ENCODE measurements around the gene SMIM41.

Gene SMIM41

GRCh38 chr12:52079576-52080402, at the start of gene SMIM41:
SMIM41 (plus strand) TSS chr12:52079704; CDS start chr12:52079780, 76 bp downstream.
- no peak for DNase-seq (ENCODE audit: low spot score)

DNA sequence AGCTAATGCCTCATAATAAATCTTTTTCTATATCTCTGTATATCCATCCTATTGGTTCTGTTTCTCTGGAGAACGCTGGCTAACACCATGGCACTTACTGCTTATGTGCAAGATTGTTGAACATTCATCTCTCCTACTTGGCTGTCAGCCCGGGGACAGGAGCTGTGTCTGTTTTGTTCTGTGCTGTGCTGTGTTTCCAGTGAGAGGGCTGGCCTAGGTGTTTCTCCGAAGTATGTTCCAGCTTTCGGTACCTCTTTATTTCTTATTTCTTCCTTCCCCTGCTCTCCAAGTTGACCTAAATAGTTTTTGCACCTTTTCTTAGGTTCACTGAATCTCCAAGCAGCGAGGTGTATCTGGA, 47.1 kb upstream of the SMIM41 start:
- DNase-seq (ENCODE audit: low spot score): no peak

- DNase-seq (ENCODE audit: low spot score): peak; percentile 87
Observed at GRCh38 chr12:52032804-52033445, 46.6 kb upstream of the SMIM41 start.

DNA sequence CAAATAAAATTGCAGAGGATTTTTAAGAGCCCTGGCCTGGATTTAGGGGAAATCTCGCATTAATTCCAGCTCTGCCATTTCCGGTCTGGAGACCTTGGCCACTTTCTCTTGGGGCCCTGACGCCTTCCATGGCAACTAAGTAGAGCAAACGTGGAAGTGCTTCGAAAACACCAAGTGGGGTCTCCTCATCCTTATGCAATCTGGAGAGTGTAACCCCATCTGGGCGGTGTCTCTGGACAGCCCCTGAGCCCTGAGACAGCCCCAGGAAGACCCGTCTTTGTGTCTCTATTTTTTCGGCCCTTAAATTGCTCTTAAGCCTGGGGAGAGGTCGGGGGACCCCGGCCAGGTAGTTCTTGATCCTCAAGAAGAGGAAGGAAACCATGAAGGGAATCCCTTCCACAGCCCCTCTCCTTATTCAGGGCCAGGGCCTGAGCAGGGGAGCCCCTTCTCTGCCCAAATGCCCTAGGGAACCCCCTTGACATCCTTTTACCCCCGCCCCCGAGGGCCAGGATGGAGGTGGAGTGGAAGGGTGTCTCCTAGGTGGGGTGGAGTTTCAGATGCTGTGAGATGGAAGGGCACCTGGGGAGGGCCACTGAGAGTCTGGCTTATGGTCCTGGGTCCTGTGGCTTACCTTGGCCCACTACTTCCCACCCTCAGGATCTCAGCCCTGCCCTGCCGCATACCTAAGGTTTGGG, 45.9 kb upstream of the SMIM41 start:
- DNase-seq (ENCODE audit: low spot score): no peak

DNA sequence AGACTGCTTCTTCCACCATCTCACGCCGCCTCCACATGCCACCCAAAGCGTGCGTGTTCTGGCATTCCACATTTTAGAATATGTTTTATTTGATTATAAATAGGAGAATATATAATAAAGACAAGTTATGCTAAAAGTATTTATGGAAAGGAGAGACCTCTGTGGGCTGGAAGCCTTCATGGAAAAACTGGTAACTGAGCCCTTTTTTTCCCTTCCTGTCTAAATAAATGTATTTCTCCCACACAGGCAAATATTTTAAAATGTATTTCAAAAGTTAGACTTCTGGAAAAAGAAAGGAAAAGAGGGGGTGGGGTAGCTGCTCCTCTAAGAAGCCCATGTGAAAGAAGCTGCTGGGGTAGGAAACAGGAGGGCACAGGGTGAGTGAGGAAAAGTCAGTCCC, 44.3 kb upstream of the SMIM41 start:
- no peak for DNase-seq (ENCODE audit: low spot score)

DNA sequence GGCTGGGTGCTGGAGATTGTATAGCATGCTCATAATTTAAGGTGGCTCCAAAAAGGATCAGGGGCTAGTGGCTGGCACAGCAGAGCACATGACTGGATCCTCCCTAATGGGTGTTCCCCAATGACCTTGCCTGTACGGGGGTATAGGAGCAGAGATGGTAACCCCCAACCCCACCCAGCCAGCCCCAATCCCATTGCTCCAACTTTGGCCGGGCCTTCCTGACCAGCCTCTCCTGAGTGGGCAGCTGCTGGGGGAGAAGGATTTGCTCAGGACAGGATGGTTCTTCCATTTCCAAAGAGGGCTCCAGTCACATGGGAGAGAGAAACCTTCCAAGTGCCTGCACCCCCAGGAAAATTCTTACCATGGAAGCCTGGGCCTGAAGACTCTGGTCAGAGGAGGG, 43.6 kb upstream of the SMIM41 start:
- DNase-seq (ENCODE audit: low spot score): no peak

GRCh38 chr12:52036587-52037171, 42.8 kb upstream of the SMIM41 start:
- DNase-seq (ENCODE audit: low spot score): peak; percentile 76

GRCh38 chr12:52037248-52037861, 42.1 kb upstream of the SMIM41 start:
- DNase-seq (ENCODE audit: low spot score): no peak

- no peak for DNase-seq (ENCODE audit: low spot score)
Observed at GRCh38 chr12:52038447-52038846, 41.1 kb upstream of the SMIM41 start.

DNA sequence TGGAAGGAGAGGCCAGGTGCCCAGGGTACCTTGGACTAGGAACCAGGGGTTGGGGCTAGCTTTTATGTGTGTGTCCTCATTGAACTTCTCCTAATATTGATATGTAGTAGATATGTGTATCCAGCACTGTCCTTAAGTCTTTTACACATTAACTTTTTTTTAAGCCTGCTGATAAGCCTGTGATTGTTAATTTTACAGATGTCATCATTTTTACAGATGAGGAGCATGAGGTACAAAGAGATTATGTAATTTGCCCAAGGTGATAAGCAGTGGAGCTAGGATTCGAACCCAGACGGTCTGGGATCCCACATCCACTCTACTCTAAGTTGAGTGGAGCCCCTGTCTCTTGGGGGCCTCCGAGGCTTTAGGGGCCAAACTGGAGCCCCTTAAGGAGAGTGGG, 38.5 kb upstream of the SMIM41 start:
- DNase-seq (ENCODE audit: low spot score): no peak

GRCh38 chr12:52041695-52042123, 37.8 kb upstream of the SMIM41 start:
- DNase-seq (ENCODE audit: low spot score): peak; percentile 38

- DNase-seq (ENCODE audit: low spot score): no peak
Observed at GRCh38 chr12:52042706-52043385, 36.7 kb upstream of the SMIM41 start.

DNA sequence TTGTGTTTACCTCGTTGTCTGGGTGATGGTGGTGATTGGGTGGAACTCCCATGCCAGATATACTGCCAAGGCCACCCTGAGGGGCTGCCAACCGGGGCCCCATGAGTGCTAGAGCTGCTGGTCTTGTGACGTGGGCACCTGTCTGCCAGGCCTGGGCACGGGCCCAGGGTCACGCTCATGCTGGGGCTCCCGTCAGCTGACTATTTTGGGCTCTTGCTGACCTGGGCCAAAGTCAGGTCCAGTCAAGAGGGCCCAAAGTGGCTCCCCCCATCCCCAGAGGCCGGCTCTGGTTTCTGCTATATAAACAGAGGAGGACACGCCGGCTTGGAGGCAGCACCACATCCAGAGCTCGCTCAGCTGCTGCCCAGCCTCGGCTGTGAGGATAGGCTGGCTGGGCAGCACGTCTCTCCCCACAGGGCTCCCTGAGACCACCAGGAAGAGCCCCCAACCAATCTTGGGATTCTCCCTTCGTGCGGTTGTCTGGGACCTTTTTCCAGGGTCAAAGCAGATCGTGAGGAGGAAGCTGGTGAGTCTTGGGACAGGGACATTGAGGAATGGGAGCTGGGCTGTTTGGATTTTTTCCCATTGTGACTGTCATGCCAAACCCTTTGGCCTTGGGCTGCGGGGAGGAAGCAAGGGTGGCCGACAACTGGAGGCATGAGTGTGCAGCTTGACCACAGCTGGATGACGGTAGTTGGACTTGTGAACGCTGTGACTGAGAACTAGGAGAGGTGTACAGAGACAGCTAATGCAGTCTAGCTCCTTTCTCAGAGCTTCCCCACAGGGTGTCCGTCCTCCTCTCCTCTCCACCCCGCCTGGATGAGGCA, 35.9 kb upstream of the SMIM41 start:
- DNase-seq (ENCODE audit: low spot score): no peak

DNA sequence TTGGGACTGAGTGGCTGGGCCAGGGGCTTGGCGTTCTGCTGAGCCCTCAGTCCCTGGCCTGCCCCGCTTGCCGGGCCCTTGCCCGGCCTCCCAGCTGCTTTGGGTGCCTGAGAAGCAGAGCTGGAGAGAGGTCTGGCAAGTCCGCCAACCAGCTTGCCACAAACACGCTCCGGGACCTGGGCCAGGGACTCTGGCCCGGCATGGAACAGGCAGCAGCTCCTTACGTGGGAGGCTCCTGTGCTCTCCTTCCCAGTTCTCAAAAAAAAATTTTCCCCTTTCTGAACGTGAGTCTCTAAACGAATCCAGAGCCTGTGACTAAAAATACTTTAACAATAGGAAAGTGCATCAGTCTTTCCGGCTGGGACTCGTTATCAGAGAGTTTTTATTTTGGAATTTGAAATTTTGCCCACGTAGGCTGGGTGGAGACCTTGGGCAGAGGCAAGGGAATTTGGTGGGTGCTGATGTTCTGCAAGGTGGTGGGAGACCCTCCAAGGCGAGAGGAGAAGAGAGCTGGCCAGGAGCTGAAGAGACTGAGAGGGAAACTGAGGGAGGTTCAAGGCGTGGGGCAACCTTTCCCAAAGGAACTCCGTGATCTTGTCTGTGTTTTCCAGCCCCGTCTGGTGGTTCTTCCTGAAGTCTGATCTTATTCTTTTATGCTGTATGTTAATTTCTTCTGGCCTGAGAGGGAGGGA, 35.1 kb upstream of the SMIM41 start:
- DNase-seq (ENCODE audit: low spot score): no peak

DNA sequence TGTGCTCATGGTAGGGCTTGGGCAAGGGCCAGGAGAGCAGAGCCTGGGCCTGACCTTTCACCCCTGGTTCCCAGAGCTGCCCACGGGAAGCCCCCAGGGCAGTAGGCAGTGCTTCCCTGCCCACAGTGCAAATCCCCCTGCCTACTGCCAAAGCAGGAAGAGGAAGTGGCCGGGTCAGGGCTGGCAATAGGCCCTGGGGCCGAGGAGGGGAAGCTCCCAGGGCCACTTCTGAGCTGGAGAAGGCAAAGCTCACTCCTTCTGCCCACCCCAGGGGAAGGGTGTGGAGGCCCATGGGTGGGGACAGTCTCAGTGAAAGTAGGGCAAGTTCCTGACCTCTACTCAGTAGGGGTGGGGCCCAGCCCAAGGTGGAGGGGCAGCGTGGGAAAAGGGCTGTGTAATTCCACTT, 33.7 kb upstream of the SMIM41 start:
- DNase-seq (ENCODE audit: low spot score): no peak

DNA sequence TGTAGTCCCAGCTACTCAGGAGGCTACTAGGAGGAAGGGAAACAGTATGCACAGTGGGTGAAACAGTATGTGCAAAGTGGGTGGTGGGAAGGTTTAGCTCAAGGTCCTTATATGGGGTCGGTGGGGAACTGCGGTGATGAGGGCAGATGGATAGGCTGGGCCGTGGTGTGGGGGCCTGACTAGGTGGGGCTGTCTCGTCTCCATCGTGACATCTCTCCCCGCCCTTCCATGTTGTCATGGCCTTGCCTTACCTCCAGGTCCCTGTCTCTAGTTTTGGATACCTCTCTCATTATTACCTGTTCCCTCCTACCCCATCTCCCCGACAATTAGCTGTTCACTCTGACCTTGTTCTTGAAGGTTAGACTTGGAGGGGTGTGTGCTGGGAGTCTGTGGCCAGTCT, 32.6 kb upstream of the SMIM41 start:
- DNase-seq (ENCODE audit: low spot score): no peak

DNA sequence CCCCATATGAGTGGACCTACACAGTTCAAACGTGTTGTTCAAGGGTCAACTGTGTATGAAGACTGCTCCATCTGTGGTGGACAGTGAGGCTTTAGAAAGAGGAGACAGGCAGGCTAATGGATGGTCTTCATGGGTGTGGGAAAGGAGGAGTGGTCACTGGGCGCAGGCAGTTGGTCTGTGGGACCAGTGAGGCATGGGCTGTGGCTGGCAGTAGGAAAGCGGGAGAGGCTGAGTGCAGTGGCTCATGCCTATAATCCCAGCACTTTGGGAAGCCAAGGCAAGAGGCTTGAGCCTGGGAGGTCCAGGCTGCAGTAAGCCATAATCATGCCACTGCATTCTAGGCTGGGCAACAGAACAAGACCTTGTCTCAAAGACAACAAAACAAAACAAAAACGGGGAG, 30.2 kb upstream of the SMIM41 start:
- no peak for DNase-seq (ENCODE audit: low spot score)

GRCh38 chr12:52049688-52050087, 29.8 kb upstream of the SMIM41 start:
- no peak for DNase-seq (ENCODE audit: low spot score)

DNA sequence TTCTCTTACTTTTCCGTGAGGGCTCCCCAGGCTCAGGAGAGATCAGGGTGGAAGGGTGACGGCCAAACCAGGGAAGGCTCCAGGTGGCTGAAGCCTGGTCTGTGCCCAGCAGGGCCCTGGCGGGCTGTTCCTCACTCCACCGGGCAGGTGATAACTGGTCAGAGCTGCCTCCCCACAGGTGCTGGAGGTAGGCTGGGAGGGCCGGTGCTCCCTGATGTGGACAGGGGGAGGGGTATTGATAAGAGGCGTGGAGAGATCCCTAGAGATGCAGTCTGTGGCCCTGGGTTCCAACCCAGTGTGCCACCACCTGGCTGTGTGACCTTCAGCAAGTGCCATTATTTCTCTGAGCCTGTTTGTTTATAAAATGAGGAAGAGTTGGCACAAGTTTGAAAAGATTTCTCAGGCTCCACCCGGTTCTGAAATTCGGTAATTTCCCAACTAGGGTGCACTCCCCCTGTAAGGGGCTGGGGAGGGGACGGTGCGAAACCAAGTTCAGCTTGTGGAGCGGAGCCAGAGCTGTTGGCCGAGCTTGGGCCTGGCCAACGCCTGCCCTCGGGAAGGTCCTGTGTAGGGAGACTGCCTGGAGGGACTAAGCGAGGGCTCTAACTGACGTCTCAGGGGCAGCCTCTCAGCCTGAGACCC, 29.3 kb upstream of the SMIM41 start:
- no peak for DNase-seq (ENCODE audit: low spot score)
